HG03196 (cell line): ENCODE measurements around the gene FBXO34.
"Not testable (repeated sequence)": the region's sequence is repeated elsewhere in the genome, so short reads cannot be mapped to it uniquely, and the experiment has no call there.

Source experiments
- ATAC-seq: cut with Tn5 transposase; IDR thresholded peaks from one replicate; pipeline ENCODE4 v1.9.1; 2021; ENCODE audit not compliant: unreplicated experiment

FBXO34 gene

GRCh38 chr14:55341781-55342180 lies 70.6 kb downstream of the FBXO34 start:
- no peak for ATAC-seq

GRCh38 chr14:55344582-55345163 lies 73.5 kb downstream of the FBXO34 start:
- not testable (repeated sequence) for ATAC-seq

GRCh38 chr14:55347040-55347439 lies 75.8 kb downstream of the FBXO34 start:
- ATAC-seq: no peak

GRCh38 chr14:55347748-55348147 lies 76.5 kb downstream of the FBXO34 start:
- no peak for ATAC-seq

GRCh38 chr14:55348766-55349453 lies 77.7 kb downstream of the FBXO34 start:
- no peak for ATAC-seq

- ATAC-seq: no peak
Measured at GRCh38 chr14:55349565-55349964, 78.3 kb downstream of the FBXO34 start.

GRCh38 chr14:55350461-55350860 lies 79.2 kb downstream of the FBXO34 start:
- ATAC-seq: no peak

- no peak for ATAC-seq
Measured at GRCh38 chr14:55351111-55351510, 79.9 kb downstream of the FBXO34 start.

- ATAC-seq: no peak
Measured at GRCh38 chr14:55352201-55352600, 81.0 kb downstream of the FBXO34 start.

- no peak for ATAC-seq
Measured at GRCh38 chr14:55353686-55354467, 82.7 kb downstream of the FBXO34 start.

- ATAC-seq: no peak
Measured at GRCh38 chr14:55354500-55354899, 83.3 kb downstream of the FBXO34 start.

GRCh38 chr14:55355922-55356321 lies 84.7 kb downstream of the FBXO34 start:
- ATAC-seq: no peak

- ATAC-seq: no peak
Measured at GRCh38 chr14:55356913-55357312, 85.7 kb downstream of the FBXO34 start.

GRCh38 chr14:55359307-55359706 lies 88.1 kb downstream of the FBXO34 start:
- no peak for ATAC-seq

GRCh38 chr14:55361190-55361589 lies 90.0 kb downstream of the FBXO34 start:
- no peak for ATAC-seq

- no peak for ATAC-seq
Measured at GRCh38 chr14:55366271-55366670, 95.0 kb downstream of the FBXO34 start.

GRCh38 chr14:55370883-55371455 lies 99.7 kb downstream of the FBXO34 start:
- ATAC-seq: no peak

- no peak for ATAC-seq
Measured at GRCh38 chr14:55372423-55372822, 101.2 kb downstream of the FBXO34 start.

GRCh38 chr14:55372825-55373224 lies 101.6 kb downstream of the FBXO34 start:
- no peak for ATAC-seq

GRCh38 chr14:55373784-55374705 lies 102.8 kb downstream of the FBXO34 start:
- no peak for ATAC-seq

- ATAC-seq: no peak
Measured at GRCh38 chr14:55374771-55375170, 103.5 kb downstream of the FBXO34 start.
